ENCODE measurements around the gene DNAH12. TPM values are rescaled to one million over a fixed set of nuclear protein-coding genes. Genes with fewer than 3 reads are reported as not detected.
"Not testable (repeated sequence)": the region's sequence is repeated elsewhere in the genome, so short reads cannot be mapped to it uniquely, and the experiment has no call there.

Gene DNAH12
- total RNA-seq, 2 donors from 2014 or later: 0.04 to 0.05 TPM

DNA sequence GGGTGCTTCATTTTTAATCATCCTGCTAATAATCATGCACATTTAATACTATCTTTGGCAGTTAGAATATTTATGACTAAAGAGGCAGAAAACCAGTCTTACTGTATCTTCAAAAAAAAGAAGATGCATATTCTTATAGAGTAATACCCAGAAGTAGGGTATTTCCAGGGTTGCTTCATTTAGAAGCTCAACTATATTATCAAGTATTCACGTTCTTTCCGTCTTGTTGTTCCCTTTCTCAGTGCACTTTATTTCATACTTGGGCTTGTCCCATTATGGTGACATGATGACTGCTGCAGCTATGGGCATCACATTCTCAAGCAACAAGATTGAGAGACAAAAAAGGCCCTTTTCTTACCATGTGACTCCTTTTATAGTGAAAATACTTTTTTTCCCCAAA, 154.9 kb downstream of the DNAH12 start:
- Mint-ChIP-seq H3K36me3 (no peaks in the 10 kb centered on the region), H3K9me3 (no peaks in the 10 kb centered on the region), H3K27ac (no peak overlapping the region)
- ATAC-seq (no peak), DNase-seq (ENCODE audit: low spot score in 2 of 2) (no peak)

DNA sequence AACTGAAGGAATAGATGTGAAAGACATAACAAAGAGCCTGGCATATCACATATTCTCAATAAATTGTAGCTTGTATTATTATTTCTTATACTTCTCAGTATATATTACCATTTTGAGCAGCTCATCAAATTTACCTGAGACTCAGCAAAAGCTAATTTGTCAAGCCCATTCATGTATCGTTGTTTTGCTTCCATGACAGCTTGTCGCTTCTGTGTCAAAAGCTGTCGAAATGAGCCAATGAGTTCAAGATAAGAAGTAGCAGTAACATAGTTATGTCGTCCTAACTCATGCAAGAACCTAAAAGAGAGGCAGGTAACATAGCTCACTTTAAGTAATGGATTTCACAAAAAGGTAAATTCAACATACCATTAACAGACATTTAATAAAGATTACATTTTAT, 157.8 kb downstream of the DNAH12 start:
- H3K36me3 Mint-ChIP-seq: no peaks in the 10 kb centered on the region
- no peak overlapping the region for H3K27ac Mint-ChIP-seq
- DNase-seq (ENCODE audit: low spot score in 2 of 2) (no peak), ATAC-seq (no peak)
- H3K9me3 Mint-ChIP-seq: no peaks in the 10 kb centered on the region

DNA sequence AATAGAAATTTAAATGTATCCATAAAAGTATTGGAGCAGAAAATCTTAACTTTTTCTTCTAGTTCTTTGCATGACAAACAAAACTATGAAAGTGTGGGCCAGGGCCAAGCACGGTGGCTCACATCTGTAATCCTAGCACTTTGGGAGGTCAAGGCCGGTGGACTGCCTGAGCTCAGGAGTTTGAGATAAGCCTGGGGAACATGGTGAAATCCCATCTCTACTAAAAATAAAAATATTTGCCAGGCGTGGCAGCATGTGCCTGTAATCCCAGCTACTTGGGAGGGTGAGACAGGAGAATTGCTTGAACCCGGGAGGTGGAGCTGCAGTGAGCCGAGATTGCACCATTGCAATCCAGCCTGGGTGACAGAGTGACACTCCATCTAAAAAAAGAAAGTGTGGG, 158.6 kb downstream of the DNAH12 start:
- DNase-seq (ENCODE audit: low spot score in 2 of 2): no peak
- ATAC-seq: no peak
- H3K36me3 Mint-ChIP-seq: no peaks in the 10 kb centered on the region
- H3K27ac Mint-ChIP-seq: no peak overlapping the region
- no peaks in the 10 kb centered on the region for H3K9me3 Mint-ChIP-seq

DNA sequence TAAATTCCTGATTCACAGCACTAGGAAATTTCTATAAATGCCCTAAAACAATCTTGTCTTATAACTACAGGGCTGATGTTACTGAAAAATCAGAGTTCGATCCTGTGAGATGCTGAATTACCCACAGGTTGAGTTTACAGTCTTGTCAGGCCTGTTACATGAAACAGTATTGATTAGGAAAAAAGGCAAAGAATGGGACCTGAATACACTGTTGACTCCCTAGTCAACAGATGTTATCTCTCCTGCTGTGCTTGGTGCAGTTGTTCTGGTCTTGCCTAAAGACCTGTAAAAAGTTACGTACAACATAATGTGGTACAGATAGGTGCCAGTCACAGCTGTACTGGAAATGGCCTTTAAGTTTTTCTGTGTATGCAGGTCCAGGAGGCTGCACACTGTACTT, 160.3 kb downstream of the DNAH12 start:
- Mint-ChIP-seq H3K9me3 (no peaks in the 10 kb centered on the region), H3K36me3 (no peaks in the 10 kb centered on the region), H3K27ac (no peak overlapping the region)
- DNase-seq (ENCODE audit: low spot score in 2 of 2): no peak
- no peak for ATAC-seq

DNA sequence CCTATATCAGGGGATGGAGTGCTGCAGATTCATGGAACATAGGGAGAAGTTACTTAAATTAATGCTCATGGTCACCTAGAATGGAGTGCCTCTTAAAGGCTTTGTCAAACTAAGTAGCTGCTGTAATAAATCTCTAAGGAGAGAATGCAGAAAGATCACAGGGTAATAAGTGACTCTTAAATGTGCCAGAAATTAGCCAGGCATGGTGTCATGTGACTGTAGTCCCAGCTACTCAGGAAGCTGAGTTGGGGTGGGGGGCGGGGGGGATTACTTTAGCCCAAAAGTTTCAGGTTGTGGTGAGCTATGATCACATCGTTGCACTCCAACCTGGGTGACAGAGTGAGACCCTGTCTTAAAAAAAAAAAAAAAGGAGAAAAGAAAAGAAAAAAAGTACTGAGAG, 160.7 kb downstream of the DNAH12 start:
- Mint-ChIP-seq H3K36me3 (no peaks in the 10 kb centered on the region), H3K27ac (no peak overlapping the region), H3K9me3 (no peaks in the 10 kb centered on the region)
- DNase-seq (ENCODE audit: low spot score in 2 of 2) (no peak), ATAC-seq (no peak)

DNA sequence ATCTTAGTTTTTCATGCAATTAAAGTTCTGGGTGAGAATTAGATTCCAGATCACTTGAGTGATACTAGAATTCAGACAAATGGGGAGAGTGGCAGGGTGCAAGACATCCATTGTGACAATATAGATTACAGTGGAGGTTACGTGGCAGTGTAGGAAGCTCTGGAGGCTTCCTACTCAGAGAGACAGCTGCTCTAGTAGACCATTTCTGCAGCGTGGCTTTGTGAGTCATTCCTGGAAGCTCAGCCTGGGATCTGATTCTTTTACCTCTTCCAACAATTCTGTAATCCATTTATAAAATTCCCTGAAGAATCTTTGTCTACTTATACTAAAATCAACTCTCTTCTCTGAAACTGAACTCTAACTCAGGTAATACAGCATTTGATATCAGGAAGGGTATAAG, 161.2 kb downstream of the DNAH12 start:
- DNase-seq (ENCODE audit: low spot score in 2 of 2) (no peak), ATAC-seq (no peak)
- Mint-ChIP-seq H3K36me3 (no peaks in the 10 kb centered on the region), H3K9me3 (no peaks in the 10 kb centered on the region), H3K27ac (no peak overlapping the region)

DNA sequence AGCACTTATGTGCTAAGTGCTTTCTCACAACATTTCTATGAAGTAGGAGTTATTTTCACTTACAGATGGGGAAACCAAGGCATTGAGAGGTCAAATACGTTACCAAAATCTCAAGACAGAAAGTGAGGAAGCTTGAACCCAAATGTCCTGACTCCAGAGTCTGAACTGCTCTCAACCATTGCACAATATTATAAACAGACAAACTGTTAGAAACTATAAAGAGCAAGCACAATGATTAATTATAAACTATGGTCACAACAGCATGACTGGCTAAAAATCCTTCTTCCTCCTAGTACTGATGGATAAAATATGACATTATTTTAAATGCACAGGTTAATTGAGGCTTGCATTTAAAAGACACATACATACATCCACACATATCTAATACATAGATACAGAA, 173.8 kb downstream of the DNAH12 start:
- DNase-seq (ENCODE audit: low spot score in 2 of 2) (no peak), ATAC-seq (no peak)
- H3K9me3 Mint-ChIP-seq: peaks cover 0 to 5% of the 10 kb centered on the region in 2 donors
- H3K36me3 Mint-ChIP-seq: no peaks in the 10 kb centered on the region
- no peak overlapping the region for H3K27ac Mint-ChIP-seq

DNA sequence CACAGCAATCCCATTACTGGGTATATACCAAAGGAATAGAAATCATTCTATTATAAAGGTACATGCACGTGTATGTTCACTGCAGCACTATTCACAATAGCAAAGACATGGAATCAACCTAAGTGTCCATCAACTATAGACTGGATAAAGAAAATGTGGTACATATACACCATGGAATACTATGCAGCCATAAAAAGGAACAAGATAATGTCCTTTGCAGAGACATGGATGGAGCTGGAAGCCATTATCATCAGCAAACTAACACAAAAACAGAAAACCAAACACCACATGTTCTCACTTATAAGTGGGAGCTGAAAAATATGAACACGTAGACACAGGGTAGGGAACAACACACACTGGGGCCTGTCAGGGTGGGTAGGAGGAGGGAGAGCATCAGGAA, 179.1 kb downstream of the DNAH12 start:
- not testable (repeated sequence) for DNase-seq (ENCODE audit: low spot score in 2 of 2); H3K36me3 Mint-ChIP-seq; H3K9me3 Mint-ChIP-seq; ATAC-seq; H3K27ac Mint-ChIP-seq

DNA sequence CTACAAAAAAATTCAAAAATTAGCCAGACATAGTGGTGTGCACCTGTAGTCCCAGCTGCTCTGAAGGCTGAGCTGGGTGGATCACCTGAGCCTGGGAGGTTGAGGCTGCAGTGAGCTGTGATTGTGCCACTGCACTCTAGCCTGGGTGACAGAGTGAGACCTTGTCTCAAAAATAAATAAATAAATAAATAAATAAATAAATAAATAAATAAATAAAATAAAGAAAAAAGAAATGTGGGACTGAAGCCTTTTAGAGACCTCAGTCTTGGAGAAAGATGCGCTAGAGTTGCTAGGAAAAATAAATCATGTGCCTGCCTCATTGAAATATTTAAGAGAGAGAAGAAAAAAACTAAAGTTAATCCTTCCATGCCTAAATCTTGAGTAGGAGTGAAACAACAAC, 187.9 kb downstream of the DNAH12 start:
- H3K27ac Mint-ChIP-seq; ATAC-seq; DNase-seq (ENCODE audit: low spot score in 2 of 2); H3K36me3 Mint-ChIP-seq; H3K9me3 Mint-ChIP-seq: not testable (repeated sequence)

DNA sequence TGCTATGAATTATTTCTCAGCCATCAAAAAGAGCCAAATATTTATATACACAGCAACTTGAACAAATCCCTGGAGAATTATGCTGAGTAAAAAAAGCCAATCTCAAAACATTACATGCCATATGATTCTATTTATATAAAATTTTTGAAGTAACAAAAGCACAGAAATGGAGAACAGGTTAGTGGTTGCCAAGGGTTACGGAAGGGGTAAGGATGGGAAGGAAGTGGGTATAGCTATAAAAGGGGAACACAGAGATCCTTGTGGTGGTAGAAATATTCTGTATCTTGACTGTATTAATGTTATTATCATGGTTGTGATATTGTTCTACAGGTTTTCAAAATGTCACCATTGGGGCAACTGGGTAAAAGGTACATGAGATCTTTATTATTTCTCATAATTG, 189.4 kb downstream of the DNAH12 start:
- no peak for DNase-seq (ENCODE audit: low spot score in 2 of 2)
- no peaks in the 10 kb centered on the region for H3K36me3 Mint-ChIP-seq
- H3K27ac Mint-ChIP-seq: no peak overlapping the region
- ATAC-seq: no peak
- H3K9me3 Mint-ChIP-seq: no peaks in the 10 kb centered on the region

DNA sequence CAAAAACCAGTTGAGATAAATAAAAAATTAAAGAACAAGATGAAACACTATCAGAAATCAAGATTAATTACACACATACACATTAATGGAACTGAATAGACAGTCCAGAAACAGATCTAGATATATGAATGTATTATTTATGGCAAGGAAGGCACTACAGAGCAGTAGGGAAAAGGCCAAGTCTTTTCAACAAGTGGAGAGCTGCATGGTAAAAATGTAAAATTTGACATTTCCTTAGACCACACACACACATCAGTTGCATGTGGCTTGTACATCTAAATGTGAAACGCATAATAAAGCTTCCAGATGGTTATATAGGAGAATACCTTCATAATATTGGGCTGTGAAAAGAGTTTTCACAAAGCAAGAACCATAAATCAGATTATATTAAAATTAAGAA, 193.9 kb downstream of the DNAH12 start:
- H3K9me3 Mint-ChIP-seq: no peaks in the 10 kb centered on the region
- H3K27ac Mint-ChIP-seq: no peak overlapping the region
- H3K36me3 Mint-ChIP-seq: no peaks in the 10 kb centered on the region
- ATAC-seq (no peak), DNase-seq (ENCODE audit: low spot score in 2 of 2) (no peak)

DNA sequence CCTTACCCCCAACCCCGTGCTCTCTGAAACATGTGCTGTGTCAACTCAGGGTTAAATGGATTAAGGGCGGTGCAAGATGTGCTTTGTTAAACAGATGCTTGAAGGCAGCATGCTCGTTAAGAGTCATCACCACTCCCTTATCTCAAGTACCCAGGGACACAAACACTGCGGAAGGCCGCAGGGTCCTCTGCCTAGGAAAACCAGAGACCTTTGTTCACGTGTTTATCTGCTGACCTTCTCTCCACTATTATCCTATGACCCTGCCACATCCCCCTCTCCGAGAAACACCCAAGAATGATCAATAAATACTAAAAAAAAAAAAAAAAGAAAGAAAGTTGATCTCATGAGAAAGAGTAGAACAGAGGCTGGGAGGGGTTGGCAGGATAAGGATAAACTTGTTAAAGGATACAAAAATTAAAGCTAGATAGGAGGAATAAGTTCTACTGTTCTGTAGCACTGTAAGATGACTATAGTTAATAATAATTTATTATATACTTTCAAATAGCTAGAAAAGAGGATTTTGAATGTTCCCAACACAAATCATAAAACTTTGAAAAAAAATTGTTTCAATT, 205.0 kb downstream of the DNAH12 start:
- H3K27ac Mint-ChIP-seq; ATAC-seq; DNase-seq (ENCODE audit: low spot score in 2 of 2); H3K9me3 Mint-ChIP-seq; H3K36me3 Mint-ChIP-seq: not testable (repeated sequence)

DNA sequence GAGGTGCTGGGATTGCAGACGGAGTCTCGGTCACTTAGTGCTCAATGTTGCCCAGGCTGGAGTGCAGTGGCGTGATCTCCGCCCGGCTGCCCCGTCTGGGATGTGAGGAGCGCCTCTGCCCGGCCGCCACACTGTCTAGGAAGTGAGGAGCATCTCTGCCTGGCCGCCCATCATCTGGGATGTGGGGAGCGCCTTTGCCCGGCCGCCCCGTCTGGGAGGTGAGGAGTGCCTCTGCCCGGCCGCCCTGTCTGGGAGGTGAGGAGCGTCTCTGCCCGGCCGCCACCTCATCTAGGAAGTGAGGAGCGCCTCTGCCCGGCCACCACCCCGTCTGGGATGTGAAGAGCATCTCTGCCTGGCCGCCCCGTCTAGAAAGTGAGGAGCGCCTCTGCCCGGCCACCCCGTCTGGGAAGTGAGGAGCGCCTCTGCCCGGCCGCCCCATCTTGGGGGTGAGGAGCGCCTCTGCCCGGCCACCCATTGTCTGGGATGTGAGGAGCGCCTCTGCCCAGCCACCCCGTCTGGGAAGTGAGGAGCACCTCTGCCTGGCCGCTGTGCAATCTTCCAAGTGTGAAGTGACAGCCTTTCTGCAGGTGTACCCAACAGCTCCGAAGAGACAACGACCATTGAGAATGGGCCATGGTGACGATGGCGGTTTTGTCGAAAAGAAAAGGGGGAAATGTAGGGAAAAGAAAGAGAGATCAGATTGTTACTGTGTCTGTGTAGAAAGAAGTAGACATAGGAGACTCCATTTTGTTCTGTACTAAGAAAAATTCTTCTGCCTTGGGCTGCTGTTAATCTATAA, 205.7 kb downstream of the DNAH12 start:
- not testable (repeated sequence) for DNase-seq (ENCODE audit: low spot score in 2 of 2); H3K9me3 Mint-ChIP-seq; H3K36me3 Mint-ChIP-seq; ATAC-seq; H3K27ac Mint-ChIP-seq

DNA sequence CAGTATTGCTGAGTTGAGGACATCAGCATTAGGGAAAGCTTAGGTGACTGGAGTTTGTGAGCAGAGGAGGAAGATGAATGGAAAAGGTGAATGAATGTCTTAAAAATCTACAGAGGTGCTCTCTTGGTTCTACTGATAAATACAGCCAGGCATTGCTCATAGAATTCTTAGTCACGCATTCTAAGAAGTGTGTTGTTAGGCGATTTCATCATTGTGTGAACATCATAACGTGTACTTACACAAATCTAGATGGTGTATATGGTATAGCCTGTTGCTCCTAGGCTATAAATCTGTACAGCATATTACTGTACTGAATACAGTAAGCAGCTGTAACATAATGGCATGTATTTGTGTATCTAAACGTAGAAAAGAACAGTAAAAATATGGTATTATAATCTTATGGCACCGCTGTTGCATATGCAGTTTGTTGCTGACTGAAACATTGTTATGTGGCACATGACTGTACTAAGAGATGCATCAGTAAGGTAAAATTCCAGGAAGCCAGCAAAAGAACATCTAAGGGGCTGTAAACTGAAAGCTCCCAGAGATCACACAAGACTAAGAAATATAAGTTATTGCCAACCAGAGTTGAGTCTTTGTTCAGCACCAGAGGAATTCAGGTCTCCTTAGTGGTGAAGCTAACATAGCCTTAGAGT, 208.7 kb downstream of the DNAH12 start:
- DNase-seq (ENCODE audit: low spot score in 2 of 2): no peak
- no peak overlapping the region for H3K27ac Mint-ChIP-seq

DNA sequence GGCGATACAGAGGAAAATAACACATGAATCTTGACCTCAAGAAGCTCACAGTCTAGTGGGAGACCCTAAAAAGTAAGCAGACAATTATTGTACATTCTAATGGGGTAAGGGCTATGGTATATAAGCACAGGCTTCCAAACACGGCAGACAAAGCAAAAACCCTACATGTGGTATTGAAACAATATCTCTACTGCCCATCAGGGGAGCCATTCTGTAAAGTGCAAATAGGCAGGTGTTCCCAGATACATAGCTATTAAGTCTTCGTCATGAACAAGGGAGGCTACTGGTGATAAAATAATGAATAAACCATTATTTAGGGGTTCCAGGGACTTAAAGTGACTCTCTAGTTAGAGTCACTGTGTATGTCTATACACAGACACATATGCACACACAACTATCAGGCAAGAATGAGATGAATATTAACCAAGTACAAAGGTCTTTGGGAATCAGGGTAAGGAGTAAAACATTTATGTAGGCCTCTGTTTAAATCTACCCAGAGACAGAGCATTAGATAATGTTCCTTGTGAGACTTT, 213.0 kb downstream of the DNAH12 start:
- Mint-ChIP-seq H3K9me3 (no peaks in the 10 kb centered on the region), H3K27ac (no peak overlapping the region), H3K36me3 (no peaks in the 10 kb centered on the region)
- DNase-seq (ENCODE audit: low spot score in 2 of 2) (no peak), ATAC-seq (no peak)

More for the DNA sequence above, 208.7 kb downstream of the DNAH12 start:
- Mint-ChIP-seq H3K9me3 (no peaks in the 10 kb centered on the region), H3K36me3 (no peaks in the 10 kb centered on the region)
- ATAC-seq: peak in 1 of 2 donors; percentile 44

DNA sequence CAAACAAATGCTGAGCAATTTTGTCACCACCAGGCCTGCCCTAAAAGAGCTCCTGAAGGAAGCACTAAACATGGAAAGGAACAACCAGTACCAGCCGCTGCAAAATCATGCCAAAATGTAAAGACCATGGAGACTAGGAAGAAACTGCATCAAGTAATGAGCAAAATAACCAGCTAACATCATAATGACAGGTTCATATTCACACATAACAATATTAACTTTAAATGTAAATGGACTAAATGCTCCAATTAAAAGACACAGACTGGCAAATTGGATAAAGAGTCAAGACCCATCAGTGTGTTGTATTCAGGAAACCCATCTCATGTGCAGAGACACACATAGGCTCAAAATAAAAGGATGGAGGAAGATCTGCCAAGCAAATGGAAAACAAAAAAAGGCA, 217.6 kb downstream of the DNAH12 start:
- DNase-seq (ENCODE audit: low spot score in 2 of 2); H3K36me3 Mint-ChIP-seq; H3K9me3 Mint-ChIP-seq; ATAC-seq; H3K27ac Mint-ChIP-seq: not testable (repeated sequence)

DNA sequence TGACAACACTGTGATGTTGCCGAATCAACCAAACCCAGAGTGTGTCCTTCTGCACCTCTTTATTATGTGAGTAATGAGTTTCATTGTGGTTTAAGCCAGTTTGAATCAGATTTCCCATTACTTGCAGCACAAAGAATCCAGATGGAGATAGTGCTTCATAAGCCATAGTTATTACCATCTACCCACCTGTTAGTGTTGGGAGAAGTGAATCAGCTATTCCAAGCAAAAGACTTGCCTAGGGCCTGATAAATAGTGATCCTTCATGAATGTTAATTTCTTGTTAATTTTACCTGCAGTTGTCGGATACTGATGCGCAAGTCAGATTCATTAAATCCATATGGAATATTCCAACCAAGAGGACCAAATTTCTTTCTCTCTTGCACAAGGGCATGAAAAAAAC, 229.9 kb downstream of the DNAH12 start:
- ATAC-seq (no peak), DNase-seq (ENCODE audit: low spot score in 2 of 2) (no peak)
- Mint-ChIP-seq H3K36me3 (no peaks in the 10 kb centered on the region), H3K27ac (no peak overlapping the region), H3K9me3 (peaks cover 0 to 2% of the 10 kb centered on the region in 2 donors)

All from activated naive CD4-positive, alpha-beta T cell treated with anti-CD3 and anti-CD28 coated beads, Interleukin-2, amount 50 U/mL, for 72 hours (primary cell).